Stimulated activated CD8-positive, alpha-beta memory T cell treated with anti-CD3 and anti-CD28 coated beads, Interleukin-15, amount 100 ng/mL, for 1 hour (primary cell): ENCODE results near the gene CCSER1.
"Not testable (repeated sequence)": the region's sequence is repeated elsewhere in the genome, so short reads cannot be mapped to it uniquely, and the experiment has no call there.

Source experiments
- DNase-seq: peaks from one replicate; pipeline ENCODE4 v3.0.0-alpha.2; 2020; ENCODE audit warnings: low read depth

CCSER1 gene

GRCh38 chr4:91590260-91590659, 1463.1 kb downstream of the CCSER1 start:
- no peak for DNase-seq

- no peak for DNase-seq
Observed at GRCh38 chr4:91592125-91592524, 1464.9 kb downstream of the CCSER1 start.

- no peak for DNase-seq
Observed at GRCh38 chr4:91596718-91597117, 1469.5 kb downstream of the CCSER1 start.

GRCh38 chr4:91598696-91599095, 1471.5 kb downstream of the CCSER1 start:
- DNase-seq, result no peak

- DNase-seq, result no peak
Observed at GRCh38 chr4:91600301-91600700, 1473.1 kb downstream of the CCSER1 start.

- no peak for DNase-seq
Observed at GRCh38 chr4:91601401-91601800, 1474.2 kb downstream of the CCSER1 start.

- DNase-seq, result no peak
Observed at GRCh38 chr4:91611782-91612181, 1484.6 kb downstream of the CCSER1 start.

- no peak for DNase-seq
Observed at GRCh38 chr4:91620952-91621351, 1493.8 kb downstream of the CCSER1 start.

GRCh38 chr4:91621446-91621845, 1494.3 kb downstream of the CCSER1 start:
- no peak for DNase-seq

GRCh38 chr4:91622925-91623602, 1495.9 kb downstream of the CCSER1 start:
- no peak for DNase-seq

GRCh38 chr4:91623603-91623967, 1496.4 kb downstream of the CCSER1 start:
- not testable (repeated sequence) for DNase-seq

- DNase-seq, result no peak
Observed at GRCh38 chr4:91630054-91630453, 1502.9 kb downstream of the CCSER1 start.

- DNase-seq, result no peak
Observed at GRCh38 chr4:91630764-91631163, 1503.6 kb downstream of the CCSER1 start.

GRCh38 chr4:91631335-91631734, 1504.1 kb downstream of the CCSER1 start:
- no peak for DNase-seq

- no peak for DNase-seq
Observed at GRCh38 chr4:91636083-91636482, 1508.9 kb downstream of the CCSER1 start.
